NCI-H345 treated with DMSO at 0.1 percent for 48 hours (cell line): ENCODE results near the gene B4GAT1.
A peak's percentile ranks its signal among the peaks of the same experiment; 100 is the strongest.

ENCODE experiments used
- DNase-seq: peaks from one replicate; lab custom pipeline; 2025; ENCODE audit not compliant: unreplicated experiment; lab: John Stamatoyannopoulos, UW

Gene B4GAT1

GRCh38 chr11:66338276-66339161 lies 8.9 kb downstream of the B4GAT1 start:
- DNase-seq: no peak

GRCh38 chr11:66337103-66337899 lies 10.1 kb downstream of the B4GAT1 start:
- no peak for DNase-seq

- DNase-seq: no peak
Measured at GRCh38 chr11:66336234-66337102, 11.0 kb downstream of the B4GAT1 start, which contains the start of gene RIN1. TSS of gene RIN1 (minus strand) at chr11:66336434. CDS start at chr11:66336402, 32 bp downstream.

- DNase-seq: no peak
Measured at GRCh38 chr11:66335531-66336233, 11.7 kb downstream of the B4GAT1 start.

GRCh38 chr11:66334605-66335442 lies 12.6 kb downstream of the B4GAT1 start:
- DNase-seq: no peak

GRCh38 chr11:66333896-66334604 lies 13.4 kb downstream of the B4GAT1 start:
- no peak for DNase-seq

GRCh38 chr11:66333220-66333877 lies 14.1 kb downstream of the B4GAT1 start:
- no peak for DNase-seq

GRCh38 chr11:66332371-66333219 lies 14.8 kb downstream of the B4GAT1 start:
- no peak for DNase-seq

- DNase-seq: no peak
Measured at GRCh38 chr11:66331542-66332370, 15.7 kb downstream of the B4GAT1 start.

- DNase-seq: no peak
Measured at GRCh38 chr11:66330931-66331330, 16.5 kb downstream of the B4GAT1 start.

GRCh38 chr11:66329165-66329673 lies 18.2 kb downstream of the B4GAT1 start:
- no peak for DNase-seq

- peak; percentile 55 for DNase-seq
Measured at GRCh38 chr11:66328302-66329144, 18.9 kb downstream of the B4GAT1 start.

GRCh38 chr11:66328031-66328301 lies 19.5 kb downstream of the B4GAT1 start:
- DNase-seq: no peak

- no peak for DNase-seq
Measured at GRCh38 chr11:66327171-66328030, 20.0 kb downstream of the B4GAT1 start.
